HG03571 (cell line): ENCODE data around the gene RPL18A.
"Not testable (repeated sequence)": the region's sequence is repeated elsewhere in the genome, so short reads cannot be mapped to it uniquely, and the experiment has no call there.

Experiments
- ATAC-seq: cut with Tn5 transposase; IDR thresholded peaks from one replicate; pipeline ENCODE4 v1.9.1; 2021; ENCODE audit not compliant: unreplicated experiment

The RPL18A gene

GRCh38 chr19:17866312-17866963 is 6.7 kb downstream of the RPL18A start:
- ATAC-seq = no peak

DNA sequence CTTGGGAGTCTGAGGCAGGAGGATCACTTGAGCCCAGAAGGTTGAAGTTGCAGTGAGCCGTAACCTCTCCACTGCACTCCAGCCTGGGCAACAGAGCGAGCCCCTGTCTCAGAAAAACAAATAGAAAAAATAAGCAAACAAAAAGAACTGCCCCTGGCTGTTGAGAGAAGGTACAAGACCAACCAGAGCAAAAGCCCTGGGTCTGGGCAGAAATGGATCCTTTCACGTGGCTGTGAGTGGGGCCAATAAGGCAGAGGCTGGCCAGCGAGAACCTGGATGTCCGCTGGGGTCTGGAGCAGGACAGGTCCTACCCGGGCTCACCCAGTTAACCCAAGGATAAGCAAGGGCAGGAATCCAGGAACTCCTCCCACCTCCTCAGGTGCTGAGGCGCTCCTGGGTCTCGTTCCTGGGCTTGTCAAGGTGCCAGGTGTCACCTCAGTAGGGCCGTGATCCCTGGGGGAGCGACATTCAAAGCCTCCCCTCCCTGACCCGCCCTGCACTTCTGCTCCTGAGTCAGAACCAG is 7.3 kb downstream of the RPL18A start:
- ATAC-seq = no peak

GRCh38 chr19:17868669-17869068 is 9.0 kb downstream of the RPL18A start:
- ATAC-seq = no peak

GRCh38 chr19:17869114-17869608 is 9.5 kb downstream of the RPL18A start:
- ATAC-seq = no peak

GRCh38 chr19:17871032-17871877 is 11.5 kb downstream of the RPL18A start:
- no peak for ATAC-seq

DNA sequence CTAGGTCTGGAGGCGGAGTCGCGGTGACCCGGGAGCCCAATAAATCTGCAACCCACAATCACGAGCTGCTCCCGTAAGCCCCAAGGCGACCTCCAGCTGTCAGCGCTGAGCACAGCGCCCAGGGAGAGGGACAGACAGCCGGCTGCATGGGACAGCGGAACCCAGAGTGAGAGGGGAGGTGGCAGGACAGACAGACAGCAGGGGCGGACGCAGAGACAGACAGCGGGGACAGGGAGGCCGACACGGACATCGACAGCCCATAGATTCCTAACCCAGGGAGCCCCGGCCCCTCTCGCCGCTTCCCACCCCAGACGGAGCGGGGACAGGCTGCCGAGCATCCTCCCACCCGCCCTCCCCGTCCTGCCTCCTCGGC is 12.2 kb downstream of the RPL18A start, which contains the start of gene SLC5A5:
SLC5A5 (plus strand) TSS at position 68 of the 373 bp plus-strand sequence. CDS start 375 bp downstream, outside the sequence.
- ATAC-seq = no peak

DNA sequence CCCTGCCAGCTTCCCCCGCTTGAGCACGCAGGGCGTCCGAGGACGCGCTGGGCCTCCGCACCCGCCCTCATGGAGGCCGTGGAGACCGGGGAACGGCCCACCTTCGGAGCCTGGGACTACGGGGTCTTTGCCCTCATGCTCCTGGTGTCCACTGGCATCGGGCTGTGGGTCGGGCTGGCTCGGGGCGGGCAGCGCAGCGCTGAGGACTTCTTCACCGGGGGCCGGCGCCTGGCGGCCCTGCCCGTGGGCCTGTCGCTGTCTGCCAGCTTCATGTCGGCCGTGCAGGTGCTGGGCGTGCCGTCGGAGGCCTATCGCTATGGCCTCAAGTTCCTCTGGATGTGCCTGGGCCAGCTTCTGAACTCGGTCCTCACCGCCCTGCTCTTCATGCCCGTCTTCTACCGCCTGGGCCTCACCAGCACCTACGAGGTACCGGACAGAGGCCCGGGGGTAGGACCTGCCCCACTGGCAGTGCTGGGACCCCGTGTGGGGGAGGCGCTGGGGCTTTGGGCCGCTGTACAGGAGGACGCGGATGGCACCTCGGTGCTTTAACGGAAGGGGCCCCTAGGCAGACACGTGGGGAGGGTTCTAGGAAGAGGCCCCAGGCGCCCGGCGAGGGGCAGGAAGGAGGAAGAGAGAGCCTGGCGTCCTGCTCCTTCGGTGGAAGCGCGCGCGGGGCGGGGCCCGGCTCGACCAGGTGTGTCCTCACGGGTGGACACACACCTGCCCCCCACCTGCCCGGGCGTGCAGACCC is 12.7 kb downstream of the RPL18A start:
- ATAC-seq = no peak

- ATAC-seq = no peak
Measured at GRCh38 chr19:17873786-17874757, 14.4 kb downstream of the RPL18A start.

- no peak for ATAC-seq
Measured at GRCh38 chr19:17874758-17875135, 15.0 kb downstream of the RPL18A start.

DNA sequence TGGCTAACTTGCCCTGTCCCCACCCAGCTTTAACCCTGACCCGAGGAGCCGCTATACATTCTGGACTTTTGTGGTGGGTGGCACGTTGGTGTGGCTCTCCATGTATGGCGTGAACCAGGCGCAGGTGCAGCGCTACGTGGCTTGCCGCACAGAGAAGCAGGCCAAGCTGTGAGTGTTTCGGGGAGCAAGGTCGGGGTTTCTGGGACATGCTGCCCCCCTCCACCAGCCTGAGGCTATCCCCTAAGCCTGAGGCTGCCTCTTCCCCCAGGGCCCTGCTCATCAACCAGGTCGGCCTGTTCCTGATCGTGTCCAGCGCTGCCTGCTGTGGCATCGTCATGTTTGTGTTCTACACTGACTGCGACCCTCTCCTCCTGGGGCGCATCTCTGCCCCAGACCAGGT is 18.0 kb downstream of the RPL18A start:
- ATAC-seq = no peak

DNA sequence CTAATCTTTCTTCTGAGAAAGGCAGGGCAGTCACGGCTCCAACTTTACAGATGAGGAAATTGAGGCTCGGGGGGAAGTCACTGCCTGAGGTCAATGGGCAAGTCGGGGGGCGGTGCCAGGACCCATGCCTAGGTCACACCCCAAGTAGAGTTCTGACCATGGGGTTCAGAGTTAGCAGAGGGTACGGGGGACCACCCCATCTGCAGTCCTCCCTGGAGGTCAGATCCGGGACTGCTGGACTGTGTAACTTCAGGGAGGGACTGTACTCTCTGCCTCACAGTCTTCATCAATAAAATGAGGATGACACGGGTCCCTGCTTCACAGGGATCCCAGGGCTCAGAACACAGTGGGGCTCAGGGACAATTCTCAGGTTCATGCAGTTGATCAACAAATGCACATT is 19.8 kb downstream of the RPL18A start:
- no peak for ATAC-seq

- no peak for ATAC-seq
Measured at GRCh38 chr19:17881701-17882100, 22.0 kb downstream of the RPL18A start.

DNA sequence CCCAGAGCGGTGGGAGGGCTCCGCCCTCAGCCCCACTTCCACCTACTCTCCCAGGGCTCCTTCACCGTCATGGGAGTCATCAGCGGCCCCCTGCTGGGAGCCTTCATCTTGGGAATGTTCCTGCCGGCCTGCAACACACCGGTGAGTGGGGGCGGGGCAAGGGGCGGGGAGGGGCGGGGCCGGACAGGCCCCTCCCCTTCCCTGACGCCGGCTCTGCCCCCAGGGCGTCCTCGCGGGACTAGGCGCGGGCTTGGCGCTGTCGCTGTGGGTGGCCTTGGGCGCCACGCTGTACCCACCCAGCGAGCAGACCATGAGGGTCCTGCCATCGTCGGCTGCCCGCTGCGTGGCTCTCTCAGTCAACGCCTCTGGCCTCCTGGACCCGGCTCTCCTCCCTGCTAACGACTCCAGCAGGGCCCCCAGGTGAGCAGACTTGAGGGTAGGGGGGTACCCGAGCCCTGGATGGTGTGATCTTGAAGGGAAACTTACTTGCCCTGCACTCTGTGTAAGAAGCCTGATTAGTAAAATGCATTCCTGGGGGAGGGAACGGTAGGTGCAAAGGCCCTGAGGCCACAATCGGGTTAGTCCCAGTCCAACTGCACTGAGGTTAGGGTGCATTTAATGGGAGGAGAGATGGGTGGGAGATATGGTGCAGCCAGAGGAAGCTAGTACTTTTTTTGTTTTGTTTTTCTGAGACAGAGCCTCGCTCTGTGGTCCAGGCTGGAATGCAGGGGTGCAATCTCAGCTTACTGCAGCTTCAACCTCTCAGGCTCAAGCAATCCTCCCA is 24.1 kb downstream of the RPL18A start:
- ATAC-seq = no peak

DNA sequence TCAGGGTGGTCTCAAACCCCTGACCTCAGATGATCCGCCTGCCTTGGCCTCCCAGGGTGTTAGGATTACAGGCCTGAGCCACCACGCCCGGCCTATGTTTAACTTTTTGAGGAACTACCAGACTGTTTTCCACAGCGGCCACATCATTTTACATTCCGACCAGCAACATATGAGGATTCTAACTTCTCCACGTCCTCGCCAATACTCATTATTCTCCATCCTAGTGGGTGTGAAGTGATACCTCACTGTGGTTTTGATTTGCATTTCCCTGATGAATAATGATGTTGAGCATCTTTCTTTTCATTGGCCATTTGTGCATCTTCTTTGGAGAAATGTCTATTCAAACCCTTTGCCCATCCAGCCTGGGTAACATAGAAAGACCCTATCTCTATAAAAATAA is 26.8 kb downstream of the RPL18A start:
- ATAC-seq = no peak

GRCh38 chr19:17887221-17887620 is 27.5 kb downstream of the RPL18A start:
- ATAC-seq = not testable (repeated sequence)

- ATAC-seq = no peak
Measured at GRCh38 chr19:17888260-17888659, 28.6 kb downstream of the RPL18A start.

DNA sequence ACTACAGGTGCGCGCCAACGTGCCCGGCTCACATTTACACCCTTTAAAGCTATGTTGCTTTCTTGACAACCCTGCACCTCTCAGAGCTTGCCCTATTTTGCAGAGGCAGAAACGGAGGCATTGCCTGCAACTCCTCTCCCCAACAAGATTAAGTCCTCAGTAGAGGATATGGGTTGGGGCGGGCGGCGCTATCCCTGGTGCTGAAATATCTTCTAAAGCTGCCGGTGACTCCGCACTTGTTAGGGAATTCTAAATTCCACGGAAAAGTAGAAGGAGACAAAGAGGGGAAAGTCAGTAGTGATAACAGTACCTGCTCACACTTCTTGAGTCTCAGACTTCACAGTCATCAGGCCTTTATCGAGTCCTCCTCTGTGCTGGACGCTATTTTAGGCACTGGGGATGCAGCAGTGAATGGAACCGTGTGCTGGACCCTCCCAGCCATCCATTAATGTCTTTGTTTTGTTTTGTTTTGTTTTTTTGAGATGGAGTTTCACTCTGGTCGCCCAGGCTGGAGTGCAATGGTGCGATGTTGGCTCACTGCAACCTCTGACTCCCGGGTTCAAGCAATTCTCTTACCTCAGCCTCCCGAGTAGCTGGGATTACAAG is 30.0 kb downstream of the RPL18A start:
- ATAC-seq = no peak

- ATAC-seq = no peak
Measured at GRCh38 chr19:17893766-17894165, 34.1 kb downstream of the RPL18A start.

DNA sequence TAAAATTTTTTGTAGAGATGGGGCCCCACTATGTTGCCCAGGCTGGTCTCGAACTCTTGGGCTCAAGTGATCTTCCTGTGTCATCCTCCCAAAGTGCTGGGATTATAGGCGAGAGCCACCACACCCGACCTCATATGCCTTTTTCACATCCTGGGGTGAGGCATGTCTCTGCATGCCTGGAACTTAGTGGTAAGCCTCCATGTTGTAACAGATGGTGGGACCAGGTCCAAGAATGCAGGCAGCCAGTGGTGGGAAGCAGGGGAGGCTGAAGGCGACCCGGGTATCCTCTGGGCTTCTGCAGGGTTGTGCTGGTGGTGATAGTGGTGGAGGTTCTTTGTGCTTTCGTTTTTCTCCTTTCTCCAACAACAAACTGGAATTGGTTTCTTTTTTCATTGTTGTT is 43.0 kb downstream of the RPL18A start:
- ATAC-seq = no peak
